ENCODE results near the gene RFXANK. TPM values are rescaled to one million over a fixed set of nuclear protein-coding genes. Genes with fewer than 3 reads are reported as not detected.

RFXANK gene
- total RNA-seq, 3 donors from 2014 or later (not counting 1 experiment from before 2014, with no cell fraction given), result 50.1 to 67.5 (median 66.0) TPM

DNA sequence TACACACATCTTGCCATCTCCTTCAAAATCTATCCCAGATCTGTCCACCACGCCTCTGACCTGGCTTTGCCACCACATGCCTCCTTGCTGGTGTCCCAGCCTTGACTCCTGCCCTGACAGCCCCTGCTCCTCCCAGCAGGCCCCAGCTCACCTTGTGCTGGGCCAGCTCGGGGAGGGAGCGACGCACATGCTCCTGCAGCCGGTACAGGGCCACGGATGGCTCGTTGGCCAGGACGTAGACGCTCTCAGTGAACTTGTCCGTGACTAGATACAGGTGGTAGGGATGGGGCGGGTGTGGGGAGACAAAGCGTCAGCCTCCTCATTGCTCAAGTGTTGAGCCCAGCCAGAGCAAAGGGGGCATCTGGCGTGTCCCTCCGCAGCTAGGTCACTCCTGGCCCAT lies 5.3 kb upstream of the RFXANK start:
- H3K9me3 Mint-ChIP-seq, result no peaks in the 10 kb centered on the region
- no peak for DNase-seq
- H3K27ac Mint-ChIP-seq, result peak overlapping the region in 1 of 2 donors; percentile 23
- TF ChIP-seq, protein P1, sequence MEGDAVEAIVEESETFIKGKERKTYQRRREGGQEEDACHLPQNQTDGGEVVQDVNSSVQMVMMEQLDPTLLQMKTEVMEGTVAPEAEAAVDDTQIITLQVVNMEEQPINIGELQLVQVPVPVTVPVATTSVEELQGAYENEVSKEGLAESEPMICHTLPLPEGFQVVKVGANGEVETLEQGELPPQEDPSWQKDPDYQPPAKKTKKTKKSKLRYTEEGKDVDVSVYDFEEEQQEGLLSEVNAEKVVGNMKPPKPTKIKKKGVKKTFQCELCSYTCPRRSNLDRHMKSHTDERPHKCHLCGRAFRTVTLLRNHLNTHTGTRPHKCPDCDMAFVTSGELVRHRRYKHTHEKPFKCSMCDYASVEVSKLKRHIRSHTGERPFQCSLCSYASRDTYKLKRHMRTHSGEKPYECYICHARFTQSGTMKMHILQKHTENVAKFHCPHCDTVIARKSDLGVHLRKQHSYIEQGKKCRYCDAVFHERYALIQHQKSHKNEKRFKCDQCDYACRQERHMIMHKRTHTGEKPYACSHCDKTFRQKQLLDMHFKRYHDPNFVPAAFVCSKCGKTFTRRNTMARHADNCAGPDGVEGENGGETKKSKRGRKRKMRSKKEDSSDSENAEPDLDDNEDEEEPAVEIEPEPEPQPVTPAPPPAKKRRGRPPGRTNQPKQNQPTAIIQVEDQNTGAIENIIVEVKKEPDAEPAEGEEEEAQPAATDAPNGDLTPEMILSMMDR (IDR thresholded peaks at IDR 0.05), result no peak
- H3K4me3 Mint-ChIP-seq, result no peak overlapping the region
- H3K36me3 Mint-ChIP-seq, result peaks cover 5% of the 10 kb centered on the region
- Histone ChIP-seq H3K27me3 (ENCODE audit: control insufficient read depth, insufficient read depth, low read length) (no peaks in the 10 kb centered on the region), H3K4me1 (ENCODE audit: control insufficient read depth, insufficient read depth, low read length) (peaks cover 28% of the 10 kb centered on the region), H3K27ac (ENCODE audit: low read length) (no peak overlapping the region), H3K9me3 (ENCODE audit: control insufficient read depth, insufficient read depth, low read length) (no peaks in the 10 kb centered on the region), H3K36me3 (ENCODE audit: control insufficient read depth, insufficient read depth, low read length) (peaks cover 21% of the 10 kb centered on the region), H3K4me3 (ENCODE audit: low read length) (no peak overlapping the region)
- intact Hi-C loops (cut with micrococcal nuclease), result no loop called here
- peaks cover 28 to 41% of the 10 kb centered on the region in 2 donors for H3K4me1 Mint-ChIP-seq
- no peaks in the 10 kb centered on the region for H3K27me3 Mint-ChIP-seq (ENCODE audit: low read depth in 2 of 2)
- no peak for ATAC-seq
- WGBS (ENCODE audit: insufficient coverage), result 98% methylated on average over 14 of the region's 14 CpGs

DNA sequence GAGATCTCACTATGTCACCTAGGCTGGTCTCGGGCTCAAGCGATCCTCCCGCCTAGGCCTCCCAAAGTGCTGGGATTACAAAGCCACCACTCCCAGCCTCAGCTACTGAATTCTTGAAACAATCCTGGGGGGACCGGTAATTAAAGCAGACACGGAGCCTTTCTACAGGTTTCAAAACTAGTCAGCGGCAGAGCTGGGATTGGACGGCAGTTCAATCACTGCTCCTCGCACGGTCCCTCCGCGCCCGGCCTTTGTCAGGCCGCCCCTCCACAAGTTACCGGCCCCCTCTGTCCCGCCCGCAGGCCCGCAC lies 335 bp upstream of the RFXANK start:
- peak overlapping the region; percentile 98 for H3K4me3 Mint-ChIP-seq
- H3K36me3 ChIP-seq (ENCODE audit: control insufficient read depth, insufficient read depth, low read length), result peaks cover under 1% of the 10 kb centered on the region
- H3K27me3 Mint-ChIP-seq (ENCODE audit: low read depth in 2 of 2), result no peaks in the 10 kb centered on the region
- H3K4me3 ChIP-seq (ENCODE audit: low read length), result peak overlapping the region; percentile 73
- H3K4me1 Mint-ChIP-seq, result peaks cover 27 to 53% of the 10 kb centered on the region in 2 donors
- intact Hi-C loops (cut with micrococcal nuclease), result loop anchor here (1.0 to 5.0 kb wide), 3 partner anchors 12 to 129 kb away; partner anchors contain the start of genes MAU2, NR2C2AP, SLC25A42 and SUGP1
- no peaks in the 10 kb centered on the region for H3K9me3 ChIP-seq (ENCODE audit: control insufficient read depth, insufficient read depth, low read length)
- peak overlapping the region; percentile 96 for H3K27ac Mint-ChIP-seq
- TF ChIP-seq, protein P1 (IDR thresholded peaks at IDR 0.05), result no peak
- peaks cover 39% of the 10 kb centered on the region for H3K4me1 ChIP-seq (ENCODE audit: control insufficient read depth, insufficient read depth, low read length)
- under 1% methylated on average over 17 of the region's 17 CpGs for WGBS (ENCODE audit: insufficient coverage)
- H3K9me3 Mint-ChIP-seq, result no peaks in the 10 kb centered on the region
- H3K27ac ChIP-seq (ENCODE audit: low read length), result peak overlapping the region; percentile 94
- DNase-seq (no peak), ATAC-seq (no peak)
- no peaks in the 10 kb centered on the region for H3K27me3 ChIP-seq (ENCODE audit: control insufficient read depth, insufficient read depth, low read length)
- H3K36me3 Mint-ChIP-seq, result no peaks in the 10 kb centered on the region

DNA sequence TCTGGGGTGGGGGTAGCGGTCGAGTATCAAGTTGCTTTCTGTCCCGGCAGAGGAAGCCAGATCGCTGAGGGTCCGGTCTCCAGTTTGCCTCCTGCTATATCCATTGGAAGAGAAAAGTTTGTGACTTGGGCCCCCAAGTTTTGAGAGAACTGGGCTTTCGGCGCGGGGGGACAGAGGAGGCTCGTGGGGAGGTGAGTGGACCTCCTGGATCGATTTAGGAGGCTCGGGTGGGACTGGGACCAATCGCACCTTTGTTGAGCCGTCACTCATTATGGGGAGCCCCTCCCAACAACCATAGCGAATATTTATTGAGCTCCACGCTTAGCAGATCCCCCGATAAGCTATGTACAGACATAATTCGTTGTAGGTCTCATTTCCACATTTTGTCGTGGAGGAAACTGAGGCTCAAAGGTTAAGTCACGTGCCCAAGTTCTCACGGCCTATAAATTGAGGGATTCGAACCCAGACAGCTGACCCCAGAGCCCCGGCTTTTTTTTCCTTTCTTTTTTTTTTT lies 909 bp downstream of the RFXANK start:
- Histone ChIP-seq H3K4me3 (ENCODE audit: low read length) (peak overlapping the region; percentile 73), H3K36me3 (ENCODE audit: control insufficient read depth, insufficient read depth, low read length) (peaks cover 9% of the 10 kb centered on the region), H3K27ac (ENCODE audit: low read length) (peak overlapping the region; percentile 94), H3K9me3 (ENCODE audit: control insufficient read depth, insufficient read depth, low read length) (no peaks in the 10 kb centered on the region), H3K4me1 (ENCODE audit: control insufficient read depth, insufficient read depth, low read length) (peaks cover 39% of the 10 kb centered on the region), H3K27me3 (ENCODE audit: control insufficient read depth, insufficient read depth, low read length) (no peaks in the 10 kb centered on the region)
- Mint-ChIP-seq H3K9me3 (no peaks in the 10 kb centered on the region), H3K36me3 (no peaks in the 10 kb centered on the region), H3K4me1 (peaks cover 25 to 49% of the 10 kb centered on the region in 2 donors), H3K27me3 (ENCODE audit: low read depth in 2 of 2) (no peaks in the 10 kb centered on the region), H3K27ac (peak overlapping the region; percentile 96), H3K4me3 (peak overlapping the region; percentile 98)
- no peak for ATAC-seq
- peak in 1 of 2 donors; percentile 55 for DNase-seq
- TF ChIP-seq, protein P1 (IDR thresholded peaks at IDR 0.05), result no peak
- intact Hi-C loops (cut with micrococcal nuclease), result loop anchor here (1.0 to 5.0 kb wide), 3 partner anchors 10 to 131 kb away; partner anchors contain the start of genes MAU2, NR2C2AP, SLC25A42 and SUGP1
- WGBS (ENCODE audit: insufficient coverage), result under 1% methylated on average over 22 of the region's 22 CpGs

DNA sequence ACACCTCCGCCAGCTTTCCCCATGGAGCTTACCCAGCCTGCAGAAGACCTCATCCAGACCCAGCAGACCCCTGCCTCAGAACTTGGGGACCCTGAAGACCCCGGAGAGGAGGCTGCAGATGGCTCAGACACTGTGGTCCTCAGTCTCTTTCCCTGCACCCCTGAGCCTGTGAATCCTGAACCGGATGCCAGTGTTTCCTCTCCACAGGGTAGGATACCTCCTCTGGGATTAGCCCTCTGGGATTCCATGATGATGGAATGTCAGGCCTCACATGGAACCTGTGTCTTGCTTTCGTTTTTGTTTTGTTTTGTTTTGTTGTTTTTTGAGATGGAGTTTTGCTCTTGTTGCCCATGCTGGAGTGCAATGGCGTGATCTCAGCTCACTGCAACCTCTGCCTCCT lies 1.9 kb downstream of the RFXANK start:
- H3K36me3 ChIP-seq (ENCODE audit: control insufficient read depth, insufficient read depth, low read length), result peaks cover 17% of the 10 kb centered on the region
- TF ChIP-seq, protein P1 (IDR thresholded peaks at IDR 0.05), result no peak
- H3K4me3 ChIP-seq (ENCODE audit: low read length), result no peak overlapping the region
- peaks cover 39% of the 10 kb centered on the region for H3K4me1 ChIP-seq (ENCODE audit: control insufficient read depth, insufficient read depth, low read length)
- Mint-ChIP-seq H3K27ac (peak overlapping the region; percentile 96), H3K27me3 (ENCODE audit: low read depth in 2 of 2) (no peaks in the 10 kb centered on the region), H3K9me3 (no peaks in the 10 kb centered on the region), H3K4me1 (peaks cover 25 to 42% of the 10 kb centered on the region in 2 donors), H3K4me3 (peak overlapping the region; percentile 98), H3K36me3 (no peaks in the 10 kb centered on the region)
- intact Hi-C loops (cut with micrococcal nuclease), result loop anchor here (5.0 kb wide), 1 partner anchor 132 kb away; the partner anchor contains the start of gene SLC25A42
- no peak for ATAC-seq
- H3K27me3 ChIP-seq (ENCODE audit: control insufficient read depth, insufficient read depth, low read length), result no peaks in the 10 kb centered on the region
- H3K27ac ChIP-seq (ENCODE audit: low read length), result no peak overlapping the region
- WGBS (ENCODE audit: insufficient coverage), result 91% methylated on average over 5 of the region's 5 CpGs
- no peak for DNase-seq
- H3K9me3 ChIP-seq (ENCODE audit: control insufficient read depth, insufficient read depth, low read length), result no peaks in the 10 kb centered on the region
